ENCODE data around the gene ZC3H4. TPM values are rescaled to one million over a fixed set of nuclear protein-coding genes. Genes with fewer than 3 reads are reported as not detected.

Gene ZC3H4
- total and polyA plus RNA-seq, 9 of the 15 experiments (the other 6 are each of a cell fraction or from before 2014, with no cell fraction given), result 2.2 to 75.6 (median 18.3) TPM

GRCh38 chr19:47130589-47131227 lies 17.1 kb upstream of the ZC3H4 start, which contains the start of gene SAE1 (continued):
- TF ChIP-seq CTCF (IDR thresholded peaks at IDR 0.05 in 2 of 3, conservative IDR thresholded peaks at IDR 0.05 in 1 of 3; ENCODE audit: insufficient read depth in 2 of 3, low read depth in 1 of 3, low read length in 3 of 3) (peak; percentile 67 to 70 (median 69)), ETS1 (conservative IDR thresholded peaks at IDR 0.05; ENCODE audit: control insufficient read depth, low read depth, low read length) (peak; percentile 81), MYNN (IDR thresholded peaks at IDR 0.05) (no peak), MYNN (CRISPR knock-in tag; IDR thresholded peaks at IDR 0.05) (no peak), GATAD2B (IDR thresholded peaks at IDR 0.05; ENCODE audit: borderline replicate concordance) (no peak), RCOR1 (IDR thresholded peaks at IDR 0.05; ENCODE audit: borderline replicate concordance in 1 of 2, low read depth in 2 of 2, low read length in 2 of 2) (0 out of 4 replicates have a peak, but pooled peaks of 1 of the 2 experiments have one; percentile 15), C11orf30 (IDR thresholded peaks at IDR 0.05; ENCODE audit: low read depth) (no peak; the same call in none of the 2 replicates), GATA2 (CRISPR knock-in tag; IDR thresholded peaks at IDR 0.05) (no peak), CREM (IDR thresholded peaks at IDR 0.05; ENCODE audit: low read depth) (peak; percentile 60), SMAD1 (IDR thresholded peaks at IDR 0.05; ENCODE audit: low read depth, low read length, partially characterized antibody) (peak; percentile 22), RBM22 (IDR thresholded peaks at IDR 0.05; ENCODE audit: low read depth, low read length, poor library complexity, severe bottlenecking) (no peak), DIDO1 (tag; IDR thresholded peaks at IDR 0.05; ENCODE audit: low read depth) (peak; percentile 38; the same call in 1 of the 2 replicates), PRPF4 (IDR thresholded peaks at IDR 0.05; ENCODE audit: insufficient read depth, low read depth, low read length, poor library complexity, severe bottlenecking) (no peak), BCL6 (CRISPR knock-in tag; IDR thresholded peaks at IDR 0.05) (no peak), PHTF2 (CRISPR knock-in tag; IDR thresholded peaks at IDR 0.05) (no peak), ZNF696 (CRISPR knock-in tag; conservative IDR thresholded peaks at IDR 0.05) (no peak), ZNF444 (CRISPR knock-in tag; IDR thresholded peaks at IDR 0.05) (no peak), RNF219 (CRISPR knock-in tag; IDR thresholded peaks at IDR 0.05) (no peak), CEBPZ (IDR thresholded peaks at IDR 0.05; ENCODE audit: borderline replicate concordance, low read depth, low read length) (no peak), ZSCAN29 (IDR thresholded peaks at IDR 0.05) (no peak), POLR2AphosphoS2 (IDR thresholded peaks at IDR 0.05; ENCODE audit: low read length) (no peak)
